ENCODE data around the gene NPRL2. TPM values are rescaled to one million over a fixed set of nuclear protein-coding genes. Genes with fewer than 3 reads are reported as not detected.
A peak's percentile ranks its signal among the peaks of the same experiment; 100 is the strongest.

NPRL2 gene
- total and polyA plus RNA-seq, 2 of the 13 experiments (the other 11 are each of a cell fraction or from before 2014, with no cell fraction given): 30.6 to 51.4 TPM

GRCh38 chr3:50337175-50337861 is 13.3 kb downstream of the NPRL2 start (continued):
- TF ChIP-seq STAT6 (CRISPR knock-in tag; IDR thresholded peaks at IDR 0.05; ENCODE audit: borderline replicate concordance) (peak; percentile 81; the same call in 1 of the 2 replicates), ZNF550 (CRISPR knock-in tag; IDR thresholded peaks at IDR 0.05; ENCODE audit: borderline replicate concordance) (no peak), PCBP1 (IDR thresholded peaks at IDR 0.05; ENCODE audit: borderline replicate concordance, low read depth, low read length) (0 out of 2 replicates have a peak, but pooled peaks have one; percentile 26), MBD4 (IDR thresholded peaks at IDR 0.05; ENCODE audit: borderline replicate concordance, low read length) (no peak), MAFF (IDR thresholded peaks at IDR 0.05; ENCODE audit: low read depth, low read length) (no peak), ZSCAN22 (CRISPR knock-in tag; IDR thresholded peaks at IDR 0.05) (no peak), USF2 (IDR thresholded peaks at IDR 0.05; ENCODE audit: low read depth, low read length) (no peak), USF2 (CRISPR knock-in tag; IDR thresholded peaks at IDR 0.05; ENCODE audit: borderline replicate concordance) (peak; percentile 38; the same call in 1 of the 2 replicates), RCOR2 (CRISPR knock-in tag; IDR thresholded peaks at IDR 0.05) (0 out of 2 replicates have a peak, but pooled peaks have one; percentile 16), IRF9 (CRISPR knock-in tag; IDR thresholded peaks at IDR 0.05; ENCODE audit: borderline replicate concordance) (peak; percentile 77; the same call in 1 of the 2 replicates), ZNF263 (CRISPR knock-in tag; IDR thresholded peaks at IDR 0.05) (peak; percentile 9), ZNF776 (CRISPR knock-in tag; IDR thresholded peaks at IDR 0.05) (peak; percentile 94), ZIK1 (CRISPR knock-in tag; IDR thresholded peaks at IDR 0.05; ENCODE audit: borderline replicate concordance, low read depth) (0 out of 2 replicates have a peak, but pooled peaks have one; percentile 23), ZBTB37 (CRISPR knock-in tag; IDR thresholded peaks at IDR 0.05) (0 out of 2 replicates have a peak, but pooled peaks have one; percentile 35), MTF1 (CRISPR knock-in tag; IDR thresholded peaks at IDR 0.05) (no peak; the same call in 1 of the 2 replicates), CBX1 (IDR thresholded peaks at IDR 0.05; ENCODE audit: low read depth) (no peak), CAMTA2 (CRISPR knock-in tag; IDR thresholded peaks at IDR 0.05; ENCODE audit: borderline replicate concordance) (0 out of 2 replicates have a peak, but pooled peaks have one; percentile 59), AGO1 (IDR thresholded peaks at IDR 0.05; ENCODE audit: low read depth, low read length, poor library complexity, severe bottlenecking) (no peak), ZNF556 (CRISPR knock-in tag; IDR thresholded peaks at IDR 0.05; ENCODE audit: borderline replicate concordance) (peak; percentile 11; the same call in 1 of the 2 replicates), POGZ (CRISPR knock-in tag; IDR thresholded peaks at IDR 0.05) (no peak; the same call in 1 of the 2 replicates), NCOA1 (CRISPR knock-in tag; IDR thresholded peaks at IDR 0.05) (0 out of 2 replicates have a peak, but pooled peaks have one; percentile 64), ZNF292 (CRISPR knock-in tag; IDR thresholded peaks at IDR 0.05; ENCODE audit: borderline replicate concordance, low read depth) (no peak; the same call in 1 of the 2 replicates)

All from HepG2 (cell line).